Measurements from ENCODE around the gene NFIL3. TPM values are rescaled to one million over a fixed set of nuclear protein-coding genes. Genes with fewer than 3 reads are reported as not detected.
"Not testable (repeated sequence)": the region's sequence is repeated elsewhere in the genome, so short reads cannot be mapped to it uniquely, and the experiment has no call there.

Gene NFIL3
- total RNA-seq, 2 experiments from 2014 or later = 38.1 to 39.5 TPM

- ATAC-seq; H3K9me3 Mint-ChIP-seq (ENCODE audit: insufficient read depth); CTCF ChIA-PET: not testable (repeated sequence)
Measured at GRCh38 chr9:91389686-91390085, 33.9 kb downstream of the NFIL3 start.

GRCh38 chr9:91386765-91387164 lies 36.9 kb downstream of the NFIL3 start:
- CTCF ChIA-PET = interaction anchor here (1.3 kb wide), 1 partner anchor 39 kb away, joined by 4 read pairs; no protein-coding TSS in a partner anchor
- peaks cover 4% of the 10 kb centered on the region for H3K27me3 Mint-ChIP-seq (ENCODE audit: low read depth)

More at GRCh38 chr9:91389686-91390085, 33.9 kb downstream of the NFIL3 start:
- H3K4me3 Mint-ChIP-seq; H3K4me1 Mint-ChIP-seq (ENCODE audit: low read depth); H3K27ac Mint-ChIP-seq; POLR2A ChIA-PET; H3K36me3 Mint-ChIP-seq (ENCODE audit: low read depth); H3K27me3 Mint-ChIP-seq (ENCODE audit: low read depth); DNase-seq: not testable (repeated sequence)

GRCh38 chr9:91384954-91385353 lies 38.7 kb downstream of the NFIL3 start:
- CTCF ChIA-PET = no interaction called here

More at GRCh38 chr9:91386765-91387164, 36.9 kb downstream of the NFIL3 start:
- no peak for DNase-seq
- no peak overlapping the region for H3K27ac Mint-ChIP-seq
- POLR2A ChIA-PET = no interaction called here
- ATAC-seq = no peak
- no peaks in the 10 kb centered on the region for H3K36me3 Mint-ChIP-seq (ENCODE audit: low read depth)
- H3K9me3 Mint-ChIP-seq (ENCODE audit: insufficient read depth) = no peaks in the 10 kb centered on the region
- H3K4me3 Mint-ChIP-seq = no peak overlapping the region
- no peaks in the 10 kb centered on the region for H3K4me1 Mint-ChIP-seq (ENCODE audit: low read depth)

GRCh38 chr9:91383577-91383976 lies 40.1 kb downstream of the NFIL3 start:
- ATAC-seq (no peak), DNase-seq (no peak)
- ChIA-PET CTCF (no interaction called here), POLR2A (interaction anchor here (0.7 to 1.4 kb wide), 2 partner anchors 16 to 175 kb away, joined by 3 to 6 read pairs; no protein-coding TSS in a partner anchor)
- H3K9me3 Mint-ChIP-seq (ENCODE audit: insufficient read depth) = no peaks in the 10 kb centered on the region
- peaks cover 11% of the 10 kb centered on the region for H3K27me3 Mint-ChIP-seq (ENCODE audit: low read depth)
- no peak overlapping the region for H3K4me3 Mint-ChIP-seq
- no peak overlapping the region for H3K27ac Mint-ChIP-seq
- no peaks in the 10 kb centered on the region for H3K36me3 Mint-ChIP-seq (ENCODE audit: low read depth)
- no peaks in the 10 kb centered on the region for H3K4me1 Mint-ChIP-seq (ENCODE audit: low read depth)

More at GRCh38 chr9:91384954-91385353, 38.7 kb downstream of the NFIL3 start:
- no peak overlapping the region for H3K4me3 Mint-ChIP-seq
- ATAC-seq (no peak), DNase-seq (no peak)
- H3K27me3 Mint-ChIP-seq (ENCODE audit: low read depth) = peaks cover 11% of the 10 kb centered on the region
- POLR2A ChIA-PET = interaction anchor here (1.4 kb wide), 1 partner anchor 17 kb away, joined by 6 read pairs; no protein-coding TSS in a partner anchor
- H3K9me3 Mint-ChIP-seq (ENCODE audit: insufficient read depth) = no peaks in the 10 kb centered on the region
- H3K36me3 Mint-ChIP-seq (ENCODE audit: low read depth) = no peaks in the 10 kb centered on the region
- no peak overlapping the region for H3K27ac Mint-ChIP-seq
- no peaks in the 10 kb centered on the region for H3K4me1 Mint-ChIP-seq (ENCODE audit: low read depth)

GRCh38 chr9:91382298-91382697 lies 41.3 kb downstream of the NFIL3 start:
- CTCF ChIA-PET = no interaction called here
- DNase-seq (no peak), ATAC-seq (no peak)
- no peak overlapping the region for H3K27ac Mint-ChIP-seq
- POLR2A ChIA-PET = no interaction called here
- H3K4me3 Mint-ChIP-seq = no peak overlapping the region
- no peaks in the 10 kb centered on the region for H3K4me1 Mint-ChIP-seq (ENCODE audit: low read depth)
- H3K36me3 Mint-ChIP-seq (ENCODE audit: low read depth) = peaks cover 5% of the 10 kb centered on the region
- peaks cover 5% of the 10 kb centered on the region for H3K9me3 Mint-ChIP-seq (ENCODE audit: insufficient read depth)
- peaks cover 11% of the 10 kb centered on the region for H3K27me3 Mint-ChIP-seq (ENCODE audit: low read depth)

GRCh38 chr9:91379426-91379825 lies 44.2 kb downstream of the NFIL3 start:
- Mint-ChIP-seq H3K36me3 (ENCODE audit: low read depth) (peaks cover 5% of the 10 kb centered on the region), H3K9me3 (ENCODE audit: insufficient read depth) (peaks cover 5% of the 10 kb centered on the region), H3K27me3 (ENCODE audit: low read depth) (peaks cover 11% of the 10 kb centered on the region), H3K4me3 (no peak overlapping the region), H3K27ac (no peak overlapping the region), H3K4me1 (ENCODE audit: low read depth) (peaks cover 9% of the 10 kb centered on the region)
- CTCF ChIA-PET = no interaction called here
- ATAC-seq (no peak), DNase-seq (no peak)
- POLR2A ChIA-PET = no interaction called here

GRCh38 chr9:91378695-91379127 lies 44.9 kb downstream of the NFIL3 start:
- H3K4me1 Mint-ChIP-seq (ENCODE audit: low read depth) = peaks cover 9% of the 10 kb centered on the region
- ChIA-PET POLR2A (no interaction called here), CTCF (no interaction called here)
- no peak overlapping the region for H3K27ac Mint-ChIP-seq
- peaks cover 11% of the 10 kb centered on the region for H3K27me3 Mint-ChIP-seq (ENCODE audit: low read depth)
- H3K36me3 Mint-ChIP-seq (ENCODE audit: low read depth) = peaks cover 5% of the 10 kb centered on the region
- ATAC-seq (no peak), DNase-seq (no peak)
- H3K4me3 Mint-ChIP-seq = no peak overlapping the region
- peaks cover 5% of the 10 kb centered on the region for H3K9me3 Mint-ChIP-seq (ENCODE audit: insufficient read depth)

GRCh38 chr9:91378054-91378453 lies 45.6 kb downstream of the NFIL3 start:
- ATAC-seq; CTCF ChIA-PET; DNase-seq; H3K4me1 Mint-ChIP-seq (ENCODE audit: low read depth); H3K9me3 Mint-ChIP-seq (ENCODE audit: insufficient read depth); H3K4me3 Mint-ChIP-seq; H3K36me3 Mint-ChIP-seq (ENCODE audit: low read depth); H3K27ac Mint-ChIP-seq; POLR2A ChIA-PET: not testable (repeated sequence)
- peaks cover 11% of the 10 kb centered on the region for H3K27me3 Mint-ChIP-seq (ENCODE audit: low read depth)

GRCh38 chr9:91376239-91376638 lies 47.4 kb downstream of the NFIL3 start:
- Mint-ChIP-seq H3K36me3 (ENCODE audit: low read depth) (peaks cover 5% of the 10 kb centered on the region), H3K4me1 (ENCODE audit: low read depth) (peaks cover 9% of the 10 kb centered on the region), H3K27ac (no peak overlapping the region), H3K27me3 (ENCODE audit: low read depth) (peaks cover 9% of the 10 kb centered on the region), H3K4me3 (no peak overlapping the region), H3K9me3 (ENCODE audit: insufficient read depth) (peaks cover 5% of the 10 kb centered on the region)
- ChIA-PET POLR2A (no interaction called here), CTCF (no interaction called here)
- ATAC-seq (no peak), DNase-seq (no peak)

- no peak overlapping the region for H3K4me3 Mint-ChIP-seq
- no peak overlapping the region for H3K27ac Mint-ChIP-seq
- POLR2A ChIA-PET = no interaction called here
- CTCF ChIA-PET = no interaction called here
- H3K4me1 Mint-ChIP-seq (ENCODE audit: low read depth) = peaks cover 9% of the 10 kb centered on the region
- ATAC-seq = no peak
- DNase-seq = no peak
- peaks cover 5% of the 10 kb centered on the region for H3K36me3 Mint-ChIP-seq (ENCODE audit: low read depth)
- peaks cover 2% of the 10 kb centered on the region for H3K27me3 Mint-ChIP-seq (ENCODE audit: low read depth)
- peaks cover 5% of the 10 kb centered on the region for H3K9me3 Mint-ChIP-seq (ENCODE audit: insufficient read depth)
Measured at GRCh38 chr9:91374939-91375338, 48.7 kb downstream of the NFIL3 start.

- ATAC-seq (no peak), DNase-seq (no peak)
- ChIA-PET CTCF (interaction anchor here (1.9 kb wide), 1 partner anchor 118 kb away, joined by 5 read pairs; no protein-coding TSS in a partner anchor), POLR2A (interaction anchor here (0.7 kb wide), 1 partner anchor 441 kb away, joined by 5 read pairs; no protein-coding TSS in a partner anchor)
- H3K36me3 Mint-ChIP-seq (ENCODE audit: low read depth) = no peaks in the 10 kb centered on the region
- no peaks in the 10 kb centered on the region for H3K9me3 Mint-ChIP-seq (ENCODE audit: insufficient read depth)
- peaks cover 8% of the 10 kb centered on the region for H3K4me1 Mint-ChIP-seq (ENCODE audit: low read depth)
- H3K27me3 Mint-ChIP-seq (ENCODE audit: low read depth) = peaks cover 5% of the 10 kb centered on the region
- H3K4me3 Mint-ChIP-seq = no peak overlapping the region
- no peak overlapping the region for H3K27ac Mint-ChIP-seq
Measured at GRCh38 chr9:91371894-91372293, 51.7 kb downstream of the NFIL3 start.

GRCh38 chr9:91370006-91370405 lies 53.6 kb downstream of the NFIL3 start:
- POLR2A ChIA-PET; H3K4me1 Mint-ChIP-seq (ENCODE audit: low read depth); H3K27ac Mint-ChIP-seq; DNase-seq; H3K9me3 Mint-ChIP-seq (ENCODE audit: insufficient read depth); ATAC-seq; CTCF ChIA-PET; H3K36me3 Mint-ChIP-seq (ENCODE audit: low read depth); H3K27me3 Mint-ChIP-seq (ENCODE audit: low read depth); H3K4me3 Mint-ChIP-seq: not testable (repeated sequence)

- no peak for DNase-seq
- Mint-ChIP-seq H3K4me1 (ENCODE audit: low read depth) (peaks cover 25% of the 10 kb centered on the region), H3K9me3 (ENCODE audit: insufficient read depth) (peaks cover 7% of the 10 kb centered on the region), H3K27me3 (ENCODE audit: low read depth) (peaks cover 3% of the 10 kb centered on the region), H3K36me3 (ENCODE audit: low read depth) (peaks cover 8% of the 10 kb centered on the region), H3K27ac (no peak overlapping the region), H3K4me3 (no peak overlapping the region)
- ATAC-seq = no peak
- ChIA-PET POLR2A (no interaction called here), CTCF (no interaction called here)
Measured at GRCh38 chr9:91364702-91365101, 58.9 kb downstream of the NFIL3 start.

Data from activated CD8-positive, alpha-beta T cell treated with anti-CD3 and anti-CD28 coated beads, Interleukin-2, amount 10 ng/mL, durations not matched to agents 7 days and 5 days (primary cell).